ENCODE results near the gene CDC20B.

The CDC20B gene

DNA sequence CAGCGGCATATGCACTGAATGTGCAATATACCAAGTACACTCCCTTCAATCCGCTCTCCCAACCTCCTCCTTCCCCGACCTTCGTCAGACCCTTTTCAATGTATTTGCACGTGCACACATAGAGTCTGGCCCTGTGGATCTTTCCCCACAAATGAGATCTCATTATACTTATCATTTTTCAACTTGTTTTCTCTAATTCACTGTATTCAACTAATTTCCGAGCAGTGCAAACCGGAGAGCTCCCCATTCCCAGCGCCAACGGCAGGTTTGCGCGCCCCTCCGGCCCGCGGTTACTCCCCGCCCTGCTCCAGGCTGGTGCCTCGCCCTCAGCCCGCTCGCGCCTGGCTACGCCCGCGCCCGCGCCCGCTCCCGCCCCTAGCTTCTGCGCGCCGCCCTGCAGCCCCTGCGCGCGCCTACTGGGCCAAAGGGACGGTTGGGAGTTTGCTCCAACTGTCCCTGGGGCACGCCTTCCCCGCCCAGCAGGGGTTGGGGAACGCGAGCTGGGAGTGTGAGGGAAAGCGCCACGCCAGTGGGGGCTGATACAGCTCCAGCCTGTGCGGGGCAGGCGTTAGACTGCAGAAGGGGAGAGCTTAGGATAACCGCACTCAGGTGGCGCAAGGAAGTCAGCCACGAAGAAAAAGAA lies 3.3 kb upstream of the CDC20B start (continued):
- TF ChIP-seq, protein P1, sequence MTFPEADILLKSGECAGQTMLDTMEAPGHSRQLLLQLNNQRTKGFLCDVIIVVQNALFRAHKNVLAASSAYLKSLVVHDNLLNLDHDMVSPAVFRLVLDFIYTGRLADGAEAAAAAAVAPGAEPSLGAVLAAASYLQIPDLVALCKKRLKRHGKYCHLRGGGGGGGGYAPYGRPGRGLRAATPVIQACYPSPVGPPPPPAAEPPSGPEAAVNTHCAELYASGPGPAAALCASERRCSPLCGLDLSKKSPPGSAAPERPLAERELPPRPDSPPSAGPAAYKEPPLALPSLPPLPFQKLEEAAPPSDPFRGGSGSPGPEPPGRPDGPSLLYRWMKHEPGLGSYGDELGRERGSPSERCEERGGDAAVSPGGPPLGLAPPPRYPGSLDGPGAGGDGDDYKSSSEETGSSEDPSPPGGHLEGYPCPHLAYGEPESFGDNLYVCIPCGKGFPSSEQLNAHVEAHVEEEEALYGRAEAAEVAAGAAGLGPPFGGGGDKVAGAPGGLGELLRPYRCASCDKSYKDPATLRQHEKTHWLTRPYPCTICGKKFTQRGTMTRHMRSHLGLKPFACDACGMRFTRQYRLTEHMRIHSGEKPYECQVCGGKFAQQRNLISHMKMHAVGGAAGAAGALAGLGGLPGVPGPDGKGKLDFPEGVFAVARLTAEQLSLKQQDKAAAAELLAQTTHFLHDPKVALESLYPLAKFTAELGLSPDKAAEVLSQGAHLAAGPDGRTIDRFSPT (tag by site-specific recombination; IDR thresholded peaks at IDR 0.05): peak; percentile 40; the same call in 1 of the 2 replicates
- no peak for TF ChIP-seq SETDB1 (IDR thresholded peaks at IDR 0.05; ENCODE audit: insufficient read length, low read length)
- TF ChIP-seq ZBTB21 (tag by site-specific recombination; IDR thresholded peaks at IDR 0.05): no peak
- TF ChIP-seq ZNF211 (tag by site-specific recombination; IDR thresholded peaks at IDR 0.05; ENCODE audit: low read depth): no peak
- TF ChIP-seq, protein P2, sequence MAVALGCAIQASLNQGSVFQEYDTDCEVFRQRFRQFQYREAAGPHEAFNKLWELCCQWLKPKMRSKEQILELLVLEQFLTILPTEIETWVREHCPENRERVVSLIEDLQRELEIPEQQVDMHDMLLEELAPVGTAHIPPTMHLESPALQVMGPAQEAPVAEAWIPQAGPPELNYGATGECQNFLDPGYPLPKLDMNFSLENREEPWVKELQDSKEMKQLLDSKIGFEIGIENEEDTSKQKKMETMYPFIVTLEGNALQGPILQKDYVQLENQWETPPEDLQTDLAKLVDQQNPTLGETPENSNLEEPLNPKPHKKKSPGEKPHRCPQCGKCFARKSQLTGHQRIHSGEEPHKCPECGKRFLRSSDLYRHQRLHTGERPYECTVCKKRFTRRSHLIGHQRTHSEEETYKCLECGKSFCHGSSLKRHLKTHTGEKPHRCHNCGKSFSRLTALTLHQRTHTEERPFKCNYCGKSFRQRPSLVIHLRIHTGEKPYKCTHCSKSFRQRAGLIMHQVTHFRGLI (tag by site-specific recombination; IDR thresholded peaks at IDR 0.05): peak; percentile 84; the same call in 1 of the 2 replicates
- TF ChIP-seq, protein P3, sequence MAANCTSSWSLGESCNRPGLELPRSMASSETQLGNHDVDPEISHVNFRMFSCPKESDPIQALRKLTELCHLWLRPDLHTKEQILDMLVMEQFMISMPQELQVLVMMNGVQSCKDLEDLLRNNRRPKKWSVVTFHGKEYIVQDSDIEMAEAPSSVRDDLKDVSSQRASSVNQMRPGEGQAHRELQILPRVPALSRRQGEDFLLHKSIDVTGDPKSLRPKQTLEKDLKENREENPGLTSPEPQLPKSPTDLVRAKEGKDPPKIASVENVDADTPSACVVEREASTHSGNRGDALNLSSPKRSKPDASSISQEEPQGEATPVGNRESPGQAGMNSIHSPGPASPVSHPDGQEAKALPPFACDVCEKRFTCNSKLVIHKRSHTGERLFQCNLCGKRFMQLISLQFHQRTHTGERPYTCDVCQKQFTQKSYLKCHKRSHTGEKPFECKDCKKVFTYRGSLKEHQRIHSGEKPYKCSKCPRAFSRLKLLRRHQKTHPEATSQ (tag by site-specific recombination; IDR thresholded peaks at IDR 0.05): no peak
- peak; percentile 99 for TF ChIP-seq IKZF3 (tag by site-specific recombination; IDR thresholded peaks at IDR 0.05)
- TF ChIP-seq, protein P4, sequence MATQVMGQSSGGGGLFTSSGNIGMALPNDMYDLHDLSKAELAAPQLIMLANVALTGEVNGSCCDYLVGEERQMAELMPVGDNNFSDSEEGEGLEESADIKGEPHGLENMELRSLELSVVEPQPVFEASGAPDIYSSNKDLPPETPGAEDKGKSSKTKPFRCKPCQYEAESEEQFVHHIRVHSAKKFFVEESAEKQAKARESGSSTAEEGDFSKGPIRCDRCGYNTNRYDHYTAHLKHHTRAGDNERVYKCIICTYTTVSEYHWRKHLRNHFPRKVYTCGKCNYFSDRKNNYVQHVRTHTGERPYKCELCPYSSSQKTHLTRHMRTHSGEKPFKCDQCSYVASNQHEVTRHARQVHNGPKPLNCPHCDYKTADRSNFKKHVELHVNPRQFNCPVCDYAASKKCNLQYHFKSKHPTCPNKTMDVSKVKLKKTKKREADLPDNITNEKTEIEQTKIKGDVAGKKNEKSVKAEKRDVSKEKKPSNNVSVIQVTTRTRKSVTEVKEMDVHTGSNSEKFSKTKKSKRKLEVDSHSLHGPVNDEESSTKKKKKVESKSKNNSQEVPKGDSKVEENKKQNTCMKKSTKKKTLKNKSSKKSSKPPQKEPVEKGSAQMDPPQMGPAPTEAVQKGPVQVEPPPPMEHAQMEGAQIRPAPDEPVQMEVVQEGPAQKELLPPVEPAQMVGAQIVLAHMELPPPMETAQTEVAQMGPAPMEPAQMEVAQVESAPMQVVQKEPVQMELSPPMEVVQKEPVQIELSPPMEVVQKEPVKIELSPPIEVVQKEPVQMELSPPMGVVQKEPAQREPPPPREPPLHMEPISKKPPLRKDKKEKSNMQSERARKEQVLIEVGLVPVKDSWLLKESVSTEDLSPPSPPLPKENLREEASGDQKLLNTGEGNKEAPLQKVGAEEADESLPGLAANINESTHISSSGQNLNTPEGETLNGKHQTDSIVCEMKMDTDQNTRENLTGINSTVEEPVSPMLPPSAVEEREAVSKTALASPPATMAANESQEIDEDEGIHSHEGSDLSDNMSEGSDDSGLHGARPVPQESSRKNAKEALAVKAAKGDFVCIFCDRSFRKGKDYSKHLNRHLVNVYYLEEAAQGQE (tag by site-specific recombination; IDR thresholded peaks at IDR 0.05): no peak
- peak; percentile 79 for TF ChIP-seq SP2 (tag by site-specific recombination; IDR thresholded peaks at IDR 0.05)
- TF ChIP-seq ZNF785 (tag by site-specific recombination; IDR thresholded peaks at IDR 0.05): no peak
- TF ChIP-seq, protein P5, sequence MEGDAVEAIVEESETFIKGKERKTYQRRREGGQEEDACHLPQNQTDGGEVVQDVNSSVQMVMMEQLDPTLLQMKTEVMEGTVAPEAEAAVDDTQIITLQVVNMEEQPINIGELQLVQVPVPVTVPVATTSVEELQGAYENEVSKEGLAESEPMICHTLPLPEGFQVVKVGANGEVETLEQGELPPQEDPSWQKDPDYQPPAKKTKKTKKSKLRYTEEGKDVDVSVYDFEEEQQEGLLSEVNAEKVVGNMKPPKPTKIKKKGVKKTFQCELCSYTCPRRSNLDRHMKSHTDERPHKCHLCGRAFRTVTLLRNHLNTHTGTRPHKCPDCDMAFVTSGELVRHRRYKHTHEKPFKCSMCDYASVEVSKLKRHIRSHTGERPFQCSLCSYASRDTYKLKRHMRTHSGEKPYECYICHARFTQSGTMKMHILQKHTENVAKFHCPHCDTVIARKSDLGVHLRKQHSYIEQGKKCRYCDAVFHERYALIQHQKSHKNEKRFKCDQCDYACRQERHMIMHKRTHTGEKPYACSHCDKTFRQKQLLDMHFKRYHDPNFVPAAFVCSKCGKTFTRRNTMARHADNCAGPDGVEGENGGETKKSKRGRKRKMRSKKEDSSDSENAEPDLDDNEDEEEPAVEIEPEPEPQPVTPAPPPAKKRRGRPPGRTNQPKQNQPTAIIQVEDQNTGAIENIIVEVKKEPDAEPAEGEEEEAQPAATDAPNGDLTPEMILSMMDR (tag by site-specific recombination; IDR thresholded peaks at IDR 0.05): peak; percentile 94
- peak; percentile 73; the same call in 1 of the 2 replicates for TF ChIP-seq ZSCAN30 (tag by site-specific recombination; IDR thresholded peaks at IDR 0.05)
- no peak for TF ChIP-seq ZNF214 (tag by site-specific recombination; IDR thresholded peaks at IDR 0.05; ENCODE audit: borderline replicate concordance)
- TF ChIP-seq ZNF10 (tag by site-specific recombination; IDR thresholded peaks at IDR 0.05): no peak; the same call in 1 of the 2 replicates
- TF ChIP-seq ZNF585B (tag by site-specific recombination; IDR thresholded peaks at IDR 0.05): no peak
- TF ChIP-seq ZNF138 (tag by site-specific recombination; IDR thresholded peaks at IDR 0.05; ENCODE audit: borderline replicate concordance): no peak
- TF ChIP-seq ZNF311 (tag by site-specific recombination; IDR thresholded peaks at IDR 0.05; ENCODE audit: borderline replicate concordance): no peak
- TF ChIP-seq ZNF175 (tag by site-specific recombination; IDR thresholded peaks at IDR 0.05): no peak
- TF ChIP-seq ZNF830 (tag by site-specific recombination; IDR thresholded peaks at IDR 0.05; ENCODE audit: low read depth): no peak
- TF ChIP-seq ZNF629 (tag by site-specific recombination; IDR thresholded peaks at IDR 0.05): 0 out of 2 replicates have a peak, but pooled peaks have one; percentile 46
- TF ChIP-seq ZNF202 (tag by site-specific recombination; IDR thresholded peaks at IDR 0.05; ENCODE audit: borderline replicate concordance): no peak
- no peak for TF ChIP-seq ZNF239 (tag by site-specific recombination; IDR thresholded peaks at IDR 0.05)
- no peak for TF ChIP-seq ZNF223 (tag by site-specific recombination; IDR thresholded peaks at IDR 0.05)
- no peak for TF ChIP-seq GFI1B (tag by site-specific recombination; IDR thresholded peaks at IDR 0.05)
- peak; percentile 86 for TF ChIP-seq ZFHX2 (tag by site-specific recombination; conservative IDR thresholded peaks at IDR 0.05)
- TF ChIP-seq, protein P6, sequence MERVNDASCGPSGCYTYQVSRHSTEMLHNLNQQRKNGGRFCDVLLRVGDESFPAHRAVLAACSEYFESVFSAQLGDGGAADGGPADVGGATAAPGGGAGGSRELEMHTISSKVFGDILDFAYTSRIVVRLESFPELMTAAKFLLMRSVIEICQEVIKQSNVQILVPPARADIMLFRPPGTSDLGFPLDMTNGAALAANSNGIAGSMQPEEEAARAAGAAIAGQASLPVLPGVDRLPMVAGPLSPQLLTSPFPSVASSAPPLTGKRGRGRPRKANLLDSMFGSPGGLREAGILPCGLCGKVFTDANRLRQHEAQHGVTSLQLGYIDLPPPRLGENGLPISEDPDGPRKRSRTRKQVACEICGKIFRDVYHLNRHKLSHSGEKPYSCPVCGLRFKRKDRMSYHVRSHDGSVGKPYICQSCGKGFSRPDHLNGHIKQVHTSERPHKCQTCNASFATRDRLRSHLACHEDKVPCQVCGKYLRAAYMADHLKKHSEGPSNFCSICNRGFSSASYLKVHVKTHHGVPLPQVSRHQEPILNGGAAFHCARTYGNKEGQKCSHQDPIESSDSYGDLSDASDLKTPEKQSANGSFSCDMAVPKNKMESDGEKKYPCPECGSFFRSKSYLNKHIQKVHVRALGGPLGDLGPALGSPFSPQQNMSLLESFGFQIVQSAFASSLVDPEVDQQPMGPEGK (tag by site-specific recombination; IDR thresholded peaks at IDR 0.05): peak; percentile 91
- no peak for TF ChIP-seq ZBTB1 (tag by site-specific recombination; IDR thresholded peaks at IDR 0.05)
- TF ChIP-seq ZFP37 (tag by site-specific recombination; IDR thresholded peaks at IDR 0.05): no peak
